ENCODE results near the gene LCE1D.

Gene LCE1D

GRCh38 chr1:152796421-152796820 is at the start of gene LCE1D:
Gene LCE1D (plus strand): TSS chr1:152796721. CDS start chr1:152797795, 1,074 bp downstream.
- FAIRE-seq, result no peak

GRCh38 chr1:152747831-152748230 is 48.7 kb upstream of the LCE1D start:
- FAIRE-seq, result no peak

GRCh38 chr1:152752225-152752624 is 44.3 kb upstream of the LCE1D start:
- FAIRE-seq, result no peak

- FAIRE-seq, result no peak
These were observed 42.9 kb upstream of the LCE1D start for GRCh38 chr1:152753586-152753985.

- no peak for FAIRE-seq
These were observed 39.6 kb upstream of the LCE1D start for GRCh38 chr1:152756872-152757271.

GRCh38 chr1:152757747-152758146 is 38.8 kb upstream of the LCE1D start, which contains the start of gene KPRP:
Gene KPRP (plus strand): TSS chr1:152758025. CDS start chr1:152759589, 1,564 bp downstream.
- no peak for FAIRE-seq

- FAIRE-seq, result no peak
These were observed 37.9 kb upstream of the LCE1D start for GRCh38 chr1:152758636-152759035.

GRCh38 chr1:152759453-152760173 is 36.9 kb upstream of the LCE1D start:
- FAIRE-seq, result no peak

- FAIRE-seq, result no peak
These were observed 35.9 kb upstream of the LCE1D start for GRCh38 chr1:152760551-152761190.

GRCh38 chr1:152761609-152762213 is 34.8 kb upstream of the LCE1D start:
- FAIRE-seq, result no peak

- FAIRE-seq, result no peak
These were observed 27.5 kb upstream of the LCE1D start for GRCh38 chr1:152768847-152769533.

GRCh38 chr1:152770411-152770810 is 26.1 kb upstream of the LCE1D start:
- FAIRE-seq, result no peak

- FAIRE-seq, result no peak
These were observed 21.6 kb upstream of the LCE1D start, which contains the start of gene LCE1F for GRCh38 chr1:152774875-152775274. Gene LCE1F (plus strand): TSS chr1:152775140. CDS start chr1:152776372, 1,232 bp downstream.

- no peak for FAIRE-seq
These were observed 20.2 kb upstream of the LCE1D start for GRCh38 chr1:152776361-152776760.

- FAIRE-seq, result no peak
These were observed 18.9 kb upstream of the LCE1D start for GRCh38 chr1:152777510-152778137.

- FAIRE-seq, result no peak
These were observed 13.4 kb upstream of the LCE1D start for GRCh38 chr1:152783095-152783494.

- FAIRE-seq, result no peak
These were observed 10.4 kb upstream of the LCE1D start, which contains the start of gene LCE1E for GRCh38 chr1:152786077-152786476. Gene LCE1E (plus strand): TSS chr1:152786257. CDS start chr1:152787300, 1,043 bp downstream.

- no peak for FAIRE-seq
These were observed 835 bp upstream of the LCE1D start for GRCh38 chr1:152795686-152796085.

- FAIRE-seq, result no peak
These were observed 4.8 kb downstream of the LCE1D start for GRCh38 chr1:152801333-152801732.

- no peak for FAIRE-seq
These were observed 10.1 kb downstream of the LCE1D start, which contains the start of gene LCE1C for GRCh38 chr1:152806576-152806975. Gene LCE1C (minus strand): TSS chr1:152806651. CDS start chr1:152805478, 1,173 bp downstream.

- no peak for FAIRE-seq
These were observed 14.5 kb downstream of the LCE1D start for GRCh38 chr1:152811050-152811449.

- FAIRE-seq, result no peak
These were observed 15.2 kb downstream of the LCE1D start, which contains the start of gene LCE1B for GRCh38 chr1:152811671-152812070. Gene LCE1B (plus strand): TSS chr1:152811971. CDS start chr1:152812447, 476 bp downstream.

Data from endometrium (tissue), 2 donors.